ENCODE results near the gene DHX32.
"Not testable (repeated sequence)": the region's sequence is repeated elsewhere in the genome, so short reads cannot be mapped to it uniquely, and the experiment has no call there.

Gene DHX32, protein sequence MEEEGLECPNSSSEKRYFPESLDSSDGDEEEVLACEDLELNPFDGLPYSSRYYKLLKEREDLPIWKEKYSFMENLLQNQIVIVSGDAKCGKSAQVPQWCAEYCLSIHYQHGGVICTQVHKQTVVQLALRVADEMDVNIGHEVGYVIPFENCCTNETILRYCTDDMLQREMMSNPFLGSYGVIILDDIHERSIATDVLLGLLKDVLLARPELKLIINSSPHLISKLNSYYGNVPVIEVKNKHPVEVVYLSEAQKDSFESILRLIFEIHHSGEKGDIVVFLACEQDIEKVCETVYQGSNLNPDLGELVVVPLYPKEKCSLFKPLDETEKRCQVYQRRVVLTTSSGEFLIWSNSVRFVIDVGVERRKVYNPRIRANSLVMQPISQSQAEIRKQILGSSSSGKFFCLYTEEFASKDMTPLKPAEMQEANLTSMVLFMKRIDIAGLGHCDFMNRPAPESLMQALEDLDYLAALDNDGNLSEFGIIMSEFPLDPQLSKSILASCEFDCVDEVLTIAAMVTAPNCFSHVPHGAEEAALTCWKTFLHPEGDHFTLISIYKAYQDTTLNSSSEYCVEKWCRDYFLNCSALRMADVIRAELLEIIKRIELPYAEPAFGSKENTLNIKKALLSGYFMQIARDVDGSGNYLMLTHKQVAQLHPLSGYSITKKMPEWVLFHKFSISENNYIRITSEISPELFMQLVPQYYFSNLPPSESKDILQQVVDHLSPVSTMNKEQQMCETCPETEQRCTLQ

DNA sequence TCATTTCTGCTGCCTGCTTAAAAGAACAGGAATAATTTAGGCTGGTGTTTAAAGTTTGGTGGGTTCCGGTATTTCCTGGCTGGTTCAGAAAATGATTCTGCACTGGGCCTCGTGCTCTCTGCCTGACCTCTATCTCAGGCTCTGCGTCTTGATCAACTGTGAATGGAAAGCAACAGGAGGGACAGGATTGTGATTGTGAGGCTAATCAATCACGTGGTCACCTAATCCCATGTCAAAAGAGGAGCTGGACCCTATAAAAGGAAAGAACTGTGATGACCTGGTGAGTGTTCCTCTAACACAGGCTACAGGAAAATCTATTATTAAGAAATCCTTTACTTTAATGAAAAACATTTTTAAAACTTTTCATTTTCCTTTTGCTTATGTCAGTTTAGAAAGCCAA, at the start of gene DHX32:
DHX32 (minus strand) TSS at position 101 of the 400 bp plus-strand sequence. CDS start 468 bp downstream, outside the sequence.
- DNase-seq: no peak

DNA sequence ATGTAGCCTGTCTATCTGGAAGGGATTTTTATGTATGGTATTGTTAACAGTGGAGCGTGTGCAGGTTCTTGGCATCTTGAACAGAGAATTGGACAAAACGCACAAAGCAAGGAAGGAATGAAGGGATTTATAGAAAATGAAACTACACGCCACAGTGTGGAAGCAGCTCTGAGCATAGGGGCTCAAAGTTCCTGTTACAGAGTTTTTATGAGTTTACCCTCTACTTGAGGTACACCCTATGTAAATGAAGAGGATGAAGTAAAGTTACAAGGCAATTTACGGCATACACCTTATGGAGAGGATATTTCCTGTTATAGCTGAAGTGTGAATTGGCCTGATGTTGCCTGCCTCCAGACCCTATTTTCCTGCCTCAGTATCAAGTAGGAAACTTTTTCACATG, 48.5 kb upstream of the DHX32 start:
- DNase-seq: no peak

- no peak for DNase-seq
These were observed 48.0 kb upstream of the DHX32 start for GRCh38 chr10:125928928-125929585.

DNA sequence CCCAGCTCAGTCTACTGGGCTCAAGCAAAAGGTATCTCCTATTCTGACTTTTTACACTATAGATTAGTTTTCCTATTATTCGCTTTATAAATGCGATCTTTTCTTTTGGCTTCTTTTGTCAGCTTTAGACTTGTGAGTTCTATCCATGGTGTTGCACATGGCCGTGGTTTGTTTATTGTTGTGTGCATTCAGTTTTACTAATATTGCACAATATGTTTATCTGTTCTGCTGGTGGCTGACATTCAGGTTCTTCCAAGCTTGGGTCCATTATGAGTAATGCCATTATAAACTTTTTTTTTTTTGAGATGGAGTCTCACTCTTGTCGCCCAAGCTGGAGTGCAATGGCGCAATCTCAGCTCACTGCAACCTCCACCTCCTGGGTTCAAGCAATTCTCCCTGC, 46.2 kb upstream of the DHX32 start:
- DNase-seq: not testable (repeated sequence)

DNA sequence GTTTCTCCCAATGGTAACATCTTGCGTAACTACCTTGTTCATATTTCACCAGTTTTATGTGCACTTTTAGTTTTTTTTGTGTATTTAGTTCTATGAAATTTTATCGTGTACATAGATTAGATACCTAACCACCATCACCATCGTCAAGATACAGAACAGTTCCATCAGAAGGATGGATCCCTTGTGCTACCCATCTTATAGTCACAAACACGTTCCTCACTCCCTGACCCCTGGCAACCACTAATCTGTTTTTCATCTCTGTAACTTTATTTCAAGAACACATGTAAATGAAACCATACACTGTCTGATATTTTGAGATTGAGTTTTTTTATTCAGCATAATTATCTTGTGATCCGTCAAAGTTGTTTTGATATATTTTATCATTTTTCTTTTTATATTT, 45.2 kb upstream of the DHX32 start:
- no peak for DNase-seq

- DNase-seq: no peak
These were observed 44.3 kb upstream of the DHX32 start for GRCh38 chr10:125925262-125925834.

- DNase-seq: not testable (repeated sequence)
These were observed 40.7 kb upstream of the DHX32 start for GRCh38 chr10:125921643-125922306.

DNA sequence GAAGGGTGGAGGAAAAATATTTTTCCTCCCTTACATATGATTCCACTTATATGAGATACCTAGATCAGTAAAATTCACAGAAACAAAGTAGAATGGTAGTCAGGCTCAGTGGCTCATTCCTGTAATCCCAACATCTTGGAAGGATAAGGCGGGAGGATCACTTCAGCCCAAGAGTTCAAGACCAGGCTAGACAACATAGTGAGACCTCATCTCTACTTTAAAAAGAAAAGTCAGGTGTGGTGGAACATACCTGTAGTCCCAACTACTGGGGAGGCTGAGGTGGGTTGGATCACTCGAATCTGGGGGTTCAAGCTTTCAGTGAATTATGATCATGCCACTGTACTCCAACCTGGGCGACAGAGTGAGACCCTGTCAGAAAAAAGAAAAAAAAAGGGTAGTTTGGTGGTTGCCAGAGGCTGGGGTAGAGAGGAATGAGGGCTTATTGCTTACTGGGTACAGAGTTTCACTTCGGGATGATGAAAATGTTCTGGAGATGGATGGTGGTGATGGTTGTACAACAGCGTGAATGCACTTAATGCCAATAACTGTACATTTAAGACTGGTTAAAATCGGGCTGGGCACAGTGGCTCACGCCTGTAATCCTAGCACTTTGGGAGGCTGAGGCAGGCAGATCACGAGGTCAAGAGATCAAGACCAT, 36.7 kb upstream of the DHX32 start:
- DNase-seq: not testable (repeated sequence)

GRCh38 chr10:125916977-125917376, 35.9 kb upstream of the DHX32 start:
- DNase-seq: no peak

DNA sequence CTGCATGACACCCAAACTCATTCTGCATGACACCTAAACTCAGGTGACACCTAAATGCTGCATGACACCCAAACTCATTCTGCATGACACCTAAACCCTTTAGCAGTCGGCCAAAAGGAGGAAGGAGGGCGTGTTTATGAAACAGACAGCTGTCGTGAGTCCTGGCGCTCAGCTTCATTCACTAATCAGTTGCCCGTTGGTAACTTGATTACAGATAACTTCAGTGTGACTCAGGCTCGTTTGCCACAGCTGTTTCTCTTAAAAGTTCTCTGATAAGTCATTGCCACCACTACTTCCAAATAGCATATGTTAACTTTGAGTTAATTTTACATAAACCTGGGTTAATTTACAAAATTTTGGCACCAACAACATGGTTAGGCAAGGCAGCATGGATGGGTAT, 32.2 kb upstream of the DHX32 start:
- DNase-seq: not testable (repeated sequence)

GRCh38 chr10:125911990-125912389, 30.9 kb upstream of the DHX32 start:
- DNase-seq: no peak

- no peak for DNase-seq
These were observed 30.1 kb upstream of the DHX32 start for GRCh38 chr10:125911145-125911544.

DNA sequence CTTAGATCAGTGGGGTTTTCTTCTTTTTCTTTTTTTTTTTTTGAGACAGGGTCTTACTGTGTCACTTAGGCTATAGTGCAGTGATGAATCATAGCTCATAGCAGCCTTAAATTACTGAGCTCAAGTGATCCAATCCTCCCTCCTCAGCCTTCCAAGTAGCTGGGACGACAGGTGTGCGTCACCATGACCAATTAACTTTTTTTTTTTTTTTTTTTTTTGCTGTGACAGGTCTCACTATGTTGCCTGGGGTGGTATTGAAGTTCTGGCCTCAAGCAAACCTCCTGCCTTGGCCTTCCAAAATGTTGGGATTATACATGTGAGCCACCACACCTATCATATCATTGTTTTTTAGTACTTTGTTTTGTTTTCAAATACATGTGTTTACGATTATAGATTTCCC, 28.4 kb upstream of the DHX32 start:
- DNase-seq: not testable (repeated sequence)

GRCh38 chr10:125908813-125909212, 27.7 kb upstream of the DHX32 start:
- not testable (repeated sequence) for DNase-seq

GRCh38 chr10:125907598-125907997, 26.5 kb upstream of the DHX32 start:
- not testable (repeated sequence) for DNase-seq

- DNase-seq: not testable (repeated sequence)
These were observed 24.2 kb upstream of the DHX32 start for GRCh38 chr10:125905069-125905994.

DNA sequence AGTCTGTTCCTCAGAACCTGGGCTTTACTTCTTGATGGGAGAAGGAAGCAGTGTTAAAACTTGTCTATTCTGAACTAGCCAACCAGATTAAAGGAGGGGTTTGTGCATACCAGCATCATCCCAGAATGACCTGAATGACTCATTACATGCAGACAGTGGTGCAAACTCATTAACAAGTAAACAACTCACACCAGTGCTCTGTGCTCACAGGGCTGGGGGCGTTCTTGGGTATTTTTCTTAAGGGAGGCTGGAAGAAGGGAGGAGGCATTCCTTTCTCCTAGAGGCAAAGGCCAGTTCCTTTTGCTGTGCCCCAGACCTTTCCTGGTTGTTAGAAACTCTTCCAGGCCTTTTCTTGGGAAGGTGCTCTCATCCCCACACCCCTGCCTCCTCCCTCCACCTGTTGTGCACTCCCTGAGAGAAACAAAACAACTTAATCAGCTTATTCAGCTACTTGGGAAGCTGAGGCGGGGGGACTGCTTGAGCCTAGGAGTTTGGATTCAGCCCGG, 22.1 kb upstream of the DHX32 start:
- not testable (repeated sequence) for DNase-seq

DNA sequence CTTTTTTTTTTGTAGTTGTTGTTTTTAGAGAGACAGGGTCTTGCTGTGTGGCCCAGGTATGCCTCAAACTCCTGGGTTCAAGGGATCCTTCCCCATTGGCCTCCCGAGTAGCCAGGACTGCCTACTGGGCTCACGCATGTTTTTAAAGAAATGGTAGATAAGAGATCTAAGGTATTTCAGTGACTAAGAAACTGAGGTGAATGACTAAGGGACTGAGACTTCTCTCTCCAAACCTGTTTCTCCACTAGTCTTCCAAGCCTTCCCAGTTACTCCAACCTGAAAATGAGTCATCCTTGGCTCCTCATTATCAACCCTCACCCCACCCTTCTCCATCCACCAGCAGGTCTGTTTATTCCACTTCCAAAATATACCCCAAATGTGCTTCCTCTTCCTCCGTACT, 19.9 kb upstream of the DHX32 start:
- not testable (repeated sequence) for DNase-seq

GRCh38 chr10:125897317-125897716, 16.2 kb upstream of the DHX32 start:
- DNase-seq: not testable (repeated sequence)

GRCh38 chr10:125896088-125896934, 15.2 kb upstream of the DHX32 start, which contains the start of gene FANK1:
FANK1 (plus strand) TSS chr10:125896564; CDS start chr10:125896643, 79 bp downstream.
- DNase-seq: peak in 1 of 2 experiments; percentile 23
